ENCODE measurements around the gene RARRES1.
"Not testable (repeated sequence)": the region's sequence is repeated elsewhere in the genome, so short reads cannot be mapped to it uniquely, and the experiment has no call there.

Gene RARRES1

DNA sequence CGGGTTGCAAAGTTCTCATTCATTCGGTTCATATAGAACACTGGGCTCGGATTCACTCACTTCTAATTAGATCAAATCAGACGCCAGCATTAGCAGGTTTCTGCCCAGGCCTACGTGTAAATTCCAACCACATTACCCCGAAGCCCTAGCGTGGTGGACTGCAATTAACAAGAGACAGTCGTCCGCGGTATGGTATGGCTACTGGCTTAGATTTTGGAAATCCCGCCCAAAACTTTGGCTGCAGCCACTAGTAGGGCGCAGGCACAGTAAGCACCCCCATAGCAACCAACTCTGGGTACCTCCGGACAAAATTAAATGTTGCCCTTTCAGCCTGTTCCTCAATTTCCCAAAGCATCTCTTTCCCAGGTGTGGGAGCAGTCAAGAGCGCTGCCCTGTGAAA lies 771 bp downstream of the RARRES1 start:
- DNase-seq: no peak

DNA sequence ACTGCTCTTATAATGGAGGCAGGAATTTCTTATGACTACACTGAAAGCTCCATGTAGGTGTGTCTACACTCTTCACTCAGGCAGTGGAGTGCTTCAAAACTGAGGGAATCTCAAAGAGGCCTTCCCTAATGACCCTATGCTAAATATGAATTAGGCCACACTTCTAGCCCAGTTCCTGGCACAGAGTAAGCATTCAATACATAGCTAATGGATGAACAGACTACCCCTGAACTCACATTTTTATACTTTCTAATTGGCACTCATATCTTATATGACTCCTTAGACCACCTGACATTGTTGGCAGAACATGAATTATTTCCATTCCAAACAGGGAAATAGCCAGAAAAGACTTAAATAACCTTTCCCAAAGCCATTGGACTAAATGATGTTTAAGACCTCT lies 3.4 kb downstream of the RARRES1 start:
- DNase-seq: no peak

DNA sequence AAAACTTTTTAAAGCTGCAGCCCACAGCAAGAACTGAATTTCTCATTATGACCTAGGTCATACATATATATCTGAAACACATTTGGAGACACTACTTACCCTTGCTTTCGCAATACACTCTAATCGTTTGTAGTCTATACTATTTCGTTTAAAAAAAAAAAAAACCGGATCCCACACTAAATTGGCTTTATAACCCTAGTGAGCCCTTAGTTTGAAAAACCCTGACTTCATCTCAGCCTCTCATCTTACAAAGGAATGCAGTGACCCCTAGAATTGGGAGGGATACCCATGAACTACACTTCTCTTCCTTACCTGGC lies 4.2 kb downstream of the RARRES1 start:
- DNase-seq: no peak

DNA sequence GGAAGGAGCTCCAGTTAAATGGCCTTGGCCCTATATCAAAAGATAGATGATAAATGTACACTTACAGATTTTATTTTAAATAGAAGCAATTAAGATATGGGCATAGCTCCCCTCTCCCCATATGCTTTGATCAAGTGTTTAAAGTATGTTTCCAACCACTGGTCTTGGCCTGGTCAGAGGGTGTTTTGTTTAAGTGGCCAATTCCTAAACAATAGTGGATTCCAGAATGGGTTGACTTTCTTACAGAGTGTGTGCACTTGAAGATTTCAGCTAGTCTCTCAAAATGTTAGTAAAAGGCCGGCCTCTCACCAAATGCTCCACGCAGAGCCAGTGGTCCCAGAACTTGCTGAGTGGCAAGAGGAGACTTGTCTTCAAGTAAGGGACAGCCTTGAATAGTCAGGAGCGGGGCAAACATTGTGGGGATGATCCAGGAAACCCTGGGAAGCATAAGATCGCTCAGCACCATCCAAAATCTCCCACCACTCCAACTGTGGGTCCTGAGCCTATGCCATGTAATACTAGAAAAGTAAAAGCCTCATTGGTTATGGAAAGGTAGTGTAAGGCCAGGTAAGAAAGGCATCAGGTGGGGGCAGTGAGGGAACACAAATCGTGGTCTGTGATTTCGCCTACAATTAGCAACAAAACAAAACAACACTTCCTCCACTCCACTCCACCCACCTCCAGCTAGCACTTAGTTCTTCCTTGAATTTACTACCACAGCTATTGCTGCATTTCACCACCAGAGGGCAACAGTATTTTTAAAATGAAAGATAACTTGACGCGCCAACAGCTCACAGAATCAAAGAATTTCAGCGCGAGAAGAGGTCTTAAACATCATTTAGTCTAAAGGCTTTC lies 4.8 kb downstream of the RARRES1 start:
- DNase-seq: no peak

DNA sequence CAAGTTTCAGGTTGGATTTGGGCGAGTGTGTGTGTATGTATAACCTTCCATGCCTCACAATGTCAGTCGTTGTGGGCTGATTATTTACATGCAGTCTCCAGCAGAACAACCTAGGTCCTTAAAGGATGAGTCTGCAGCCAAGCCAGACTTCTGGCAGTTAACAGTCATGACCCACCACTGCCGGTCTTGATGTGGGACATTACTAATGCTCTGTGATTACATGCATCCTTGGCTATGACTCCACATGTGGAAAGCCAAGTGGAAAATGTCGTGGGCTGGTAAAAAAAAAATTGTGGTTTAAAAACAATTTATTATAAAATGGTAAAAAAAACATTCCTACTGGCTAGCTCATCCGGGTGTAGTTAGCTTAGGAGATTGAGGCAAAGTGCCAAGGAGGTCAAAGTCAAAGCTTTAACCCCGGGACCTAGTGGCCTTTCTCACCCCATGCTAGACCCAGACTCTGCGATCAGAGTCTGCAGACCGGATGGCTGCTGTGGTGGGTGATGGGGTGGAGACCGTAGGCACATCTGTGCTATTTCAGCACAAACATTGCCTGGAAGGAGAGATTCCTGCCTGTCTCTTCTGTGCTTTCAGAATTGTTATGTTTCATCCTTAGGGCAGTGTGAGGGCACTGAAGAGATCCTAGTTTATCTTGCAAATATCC lies 6.8 kb downstream of the RARRES1 start:
- peak; percentile 58 for DNase-seq

DNA sequence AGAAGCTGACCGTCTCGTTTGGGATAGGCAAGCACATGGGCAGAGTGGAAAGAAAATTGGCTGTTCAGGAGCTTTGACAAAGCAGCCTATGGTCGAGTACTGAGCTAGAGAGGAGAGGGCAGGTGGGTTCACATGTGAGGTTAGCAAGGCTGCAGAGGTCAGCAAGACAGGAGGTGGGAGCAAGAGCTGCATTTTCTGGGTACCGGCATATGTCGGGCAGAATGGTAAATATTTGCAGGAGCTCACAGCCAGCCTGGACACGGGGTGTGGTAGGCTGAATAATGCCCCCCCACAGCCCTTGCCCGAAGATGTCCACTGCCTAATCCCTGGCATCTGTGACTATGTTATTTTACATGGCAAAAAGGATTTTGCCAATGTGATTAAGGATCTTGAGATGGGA lies 8.3 kb downstream of the RARRES1 start:
- no peak for DNase-seq

DNA sequence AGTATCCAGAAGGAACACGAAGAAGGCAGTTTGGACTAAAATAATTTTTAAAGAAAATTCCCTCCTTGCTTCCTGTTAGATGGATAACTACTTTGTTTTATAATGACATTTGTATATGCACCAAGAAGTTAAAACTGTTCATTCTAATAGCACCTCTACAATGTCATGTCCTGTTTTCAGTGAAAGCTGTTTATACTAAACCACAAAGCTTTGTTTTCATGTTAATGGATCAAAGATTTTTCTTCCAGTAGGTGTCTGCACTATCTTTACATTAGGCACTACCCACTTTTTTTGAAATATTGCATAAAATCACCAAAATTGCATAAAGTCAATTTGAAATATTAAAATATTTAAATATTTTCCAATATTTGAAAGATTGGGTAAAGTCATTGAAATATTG lies 10.1 kb downstream of the RARRES1 start:
- no peak for DNase-seq

DNA sequence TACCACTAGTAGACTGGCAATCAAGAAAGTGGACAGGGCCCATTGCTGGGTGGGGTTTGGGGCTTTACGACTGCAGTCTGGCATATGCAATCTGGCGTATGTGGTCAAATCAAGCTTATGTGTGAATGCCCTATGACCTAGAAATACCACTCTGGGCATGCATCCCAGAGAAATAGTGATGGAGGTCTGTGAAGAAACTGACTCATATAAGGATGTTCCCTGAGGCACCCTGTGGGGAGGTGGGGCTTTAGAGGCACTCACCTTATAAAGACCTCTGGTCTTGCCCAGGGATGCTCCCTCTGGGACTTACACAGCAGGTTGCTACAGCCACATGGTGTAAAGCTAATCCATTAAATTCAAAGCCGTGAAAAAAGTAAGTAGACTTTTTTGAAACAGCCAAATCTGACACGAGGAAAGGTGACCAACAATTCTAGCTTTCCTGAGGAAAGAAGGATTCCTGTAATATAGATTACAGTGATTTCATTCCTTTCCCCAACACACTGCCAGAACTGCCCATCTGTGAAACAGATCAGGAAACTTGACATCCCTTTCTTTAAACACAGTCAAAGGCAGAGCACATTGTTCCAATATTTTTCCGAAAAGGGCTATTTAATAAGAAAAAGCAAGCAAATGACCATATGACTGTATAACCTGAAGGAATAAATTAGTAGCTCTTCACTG lies 13.6 kb downstream of the RARRES1 start:
- no peak for DNase-seq

DNA sequence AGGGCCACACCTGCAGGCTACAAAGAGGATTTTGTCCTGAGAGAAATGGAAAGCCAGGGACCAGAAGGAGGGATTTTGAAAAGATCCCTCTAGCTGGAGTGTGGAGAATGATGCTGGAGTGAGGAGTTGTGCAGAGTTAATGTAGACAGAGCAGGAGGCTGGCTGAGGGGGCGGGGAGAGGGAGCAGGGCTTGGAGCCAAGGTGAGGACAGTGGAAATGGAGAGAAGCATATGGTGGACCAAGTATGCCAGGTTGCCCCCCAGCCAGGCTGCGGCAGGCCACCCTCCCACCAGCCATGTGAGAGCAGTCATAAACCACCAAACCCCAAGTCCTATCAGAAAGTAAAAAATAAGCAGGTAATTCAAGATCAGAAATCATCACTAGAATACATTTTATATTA lies 14.7 kb downstream of the RARRES1 start:
- DNase-seq: no peak

DNA sequence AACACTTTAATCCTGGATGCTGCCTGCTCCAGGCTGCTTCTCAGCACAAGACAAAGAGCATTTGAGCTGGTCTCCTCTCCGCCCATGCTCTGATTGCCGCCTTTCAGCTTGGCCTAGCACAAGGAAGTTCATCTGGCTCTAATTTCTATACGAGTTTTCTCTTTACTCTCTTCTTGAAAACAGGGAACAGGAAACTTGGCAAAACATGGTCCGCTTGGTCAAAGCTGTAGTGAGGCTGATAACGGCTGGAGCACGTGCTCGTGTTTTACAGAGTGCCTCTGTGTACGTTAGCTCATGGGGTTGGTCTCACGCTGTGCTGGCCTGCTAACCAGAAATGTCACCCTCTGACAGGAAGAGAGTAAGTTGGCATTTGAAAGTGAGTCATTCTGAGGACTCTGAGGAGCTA lies 19.2 kb downstream of the RARRES1 start:
- no peak for DNase-seq

DNA sequence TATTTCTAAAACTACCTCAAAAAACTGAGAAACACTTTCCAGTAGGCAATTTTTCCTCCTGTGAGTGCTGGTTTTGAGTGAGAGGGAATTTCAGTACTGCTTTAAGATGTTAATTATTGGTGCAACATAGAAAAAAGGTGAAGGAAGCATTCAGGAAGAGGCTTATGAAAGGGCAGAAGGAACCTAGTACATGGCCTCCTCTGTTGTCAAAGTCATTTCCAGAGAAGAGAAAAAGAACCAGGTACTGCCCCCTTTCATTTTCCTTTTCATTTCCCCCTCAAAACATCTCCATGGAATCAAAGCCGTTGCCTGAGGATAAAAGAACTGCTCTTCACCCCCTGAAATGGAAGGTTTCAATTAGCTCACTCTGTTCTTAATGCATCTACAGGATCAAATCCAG lies 19.8 kb downstream of the RARRES1 start:
- no peak for DNase-seq

DNA sequence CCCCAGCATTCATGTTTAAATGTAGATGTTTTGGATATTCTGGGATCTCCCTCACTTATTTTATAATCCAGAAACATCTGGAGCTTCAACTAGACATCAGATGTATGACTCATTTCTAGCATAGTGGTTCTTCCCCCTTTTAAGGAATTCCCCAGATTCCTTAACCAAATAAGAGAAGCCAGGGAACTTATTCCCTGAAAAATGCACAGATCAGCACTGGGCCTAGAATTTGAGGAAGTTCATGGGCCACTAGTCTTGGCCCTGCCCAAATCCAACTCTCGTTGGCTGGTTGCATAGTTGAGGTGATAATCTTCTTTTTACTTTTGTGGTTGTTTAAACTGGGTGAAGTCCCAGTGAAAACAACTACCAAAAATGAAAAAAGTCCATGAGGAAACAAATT lies 20.4 kb downstream of the RARRES1 start:
- DNase-seq: no peak

DNA sequence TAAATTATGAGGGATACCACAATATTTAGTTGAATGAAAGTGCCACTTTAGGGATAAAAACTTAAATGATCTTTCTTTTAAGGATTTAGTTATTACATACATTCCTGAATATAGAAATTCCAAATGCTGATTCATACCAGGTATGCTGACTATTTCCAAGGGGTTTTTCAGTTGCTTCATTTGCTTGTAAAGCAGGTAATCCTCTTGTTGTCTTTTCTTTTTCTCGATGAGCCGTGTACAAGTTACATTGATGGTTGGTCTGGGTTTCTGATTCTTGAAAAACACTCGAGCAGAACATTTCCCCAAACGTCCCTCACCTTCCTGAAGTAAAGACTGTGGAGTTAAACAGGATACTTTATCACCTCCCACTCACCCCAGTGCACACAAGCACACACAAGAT lies 21.7 kb downstream of the RARRES1 start:
- no peak for DNase-seq

DNA sequence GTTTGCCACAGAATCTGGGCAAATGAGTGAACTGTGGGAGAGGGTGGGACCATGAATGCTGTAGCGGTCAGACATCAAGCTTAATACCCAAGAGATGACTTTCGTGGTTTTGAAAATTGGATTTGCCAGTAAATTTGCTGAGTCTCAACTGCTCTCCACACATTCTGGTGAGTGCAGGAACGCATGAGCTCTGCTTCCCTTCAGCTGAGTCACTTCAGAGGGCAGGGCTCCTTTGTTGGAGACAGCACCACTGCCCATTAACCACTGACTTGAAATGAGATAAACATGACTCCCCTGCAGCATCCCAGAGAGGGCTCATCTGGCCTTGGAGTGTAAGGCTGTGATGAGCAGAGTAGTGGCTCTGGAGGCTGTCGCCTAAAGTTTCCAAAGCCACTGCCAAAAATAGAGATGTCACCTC lies 22.6 kb downstream of the RARRES1 start:
- peak; percentile 44 for DNase-seq

DNA sequence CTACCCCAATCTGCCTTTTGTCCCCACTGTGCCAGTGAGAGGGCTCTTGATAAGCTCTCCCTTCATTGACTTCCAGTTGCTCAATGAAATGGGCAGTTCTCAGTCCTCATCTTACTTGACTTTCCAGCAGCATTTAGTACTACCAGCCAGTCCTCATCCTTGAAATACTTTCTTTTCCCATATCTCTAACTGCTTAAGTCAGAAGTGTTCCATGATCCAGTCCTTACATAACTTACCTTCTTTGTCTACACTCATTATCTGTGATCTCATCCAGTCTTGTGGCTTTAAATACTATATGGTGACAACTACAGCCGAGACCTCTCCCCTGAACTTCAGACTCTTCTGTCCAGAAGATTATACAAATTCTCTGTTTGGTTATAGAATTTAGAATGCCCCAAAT lies 28.7 kb downstream of the RARRES1 start:
- DNase-seq: no peak

DNA sequence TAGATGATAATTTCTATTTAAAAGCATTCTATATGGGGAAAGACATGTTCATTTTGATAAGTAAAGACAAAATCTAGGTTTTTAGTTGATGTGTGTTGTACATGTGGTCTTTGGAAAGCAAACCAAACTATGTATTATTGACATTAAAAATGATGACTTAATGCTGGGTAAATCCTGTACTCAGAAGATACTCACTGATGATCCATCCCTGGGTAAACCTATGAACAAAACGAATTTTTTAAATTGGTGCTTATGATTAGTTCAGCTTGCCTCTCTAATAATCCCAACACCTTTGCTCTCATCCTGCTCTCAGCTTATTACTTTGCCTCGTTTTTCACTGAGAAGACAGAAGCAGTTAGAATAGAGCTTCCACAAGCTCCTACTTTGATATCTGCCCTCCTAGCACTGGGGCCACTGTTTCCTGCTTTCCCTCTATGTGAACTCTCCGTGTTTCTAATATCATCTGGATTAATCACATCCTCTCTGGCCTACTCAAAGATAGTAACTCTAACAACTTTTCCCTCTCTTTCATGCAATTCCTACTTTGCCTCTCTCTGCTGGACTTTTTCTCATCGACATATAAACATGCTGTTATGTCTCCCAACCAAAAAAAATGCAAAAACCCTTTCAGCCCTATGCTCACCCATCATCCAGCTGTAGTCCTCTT lies 29.3 kb downstream of the RARRES1 start:
- DNase-seq: no peak

DNA sequence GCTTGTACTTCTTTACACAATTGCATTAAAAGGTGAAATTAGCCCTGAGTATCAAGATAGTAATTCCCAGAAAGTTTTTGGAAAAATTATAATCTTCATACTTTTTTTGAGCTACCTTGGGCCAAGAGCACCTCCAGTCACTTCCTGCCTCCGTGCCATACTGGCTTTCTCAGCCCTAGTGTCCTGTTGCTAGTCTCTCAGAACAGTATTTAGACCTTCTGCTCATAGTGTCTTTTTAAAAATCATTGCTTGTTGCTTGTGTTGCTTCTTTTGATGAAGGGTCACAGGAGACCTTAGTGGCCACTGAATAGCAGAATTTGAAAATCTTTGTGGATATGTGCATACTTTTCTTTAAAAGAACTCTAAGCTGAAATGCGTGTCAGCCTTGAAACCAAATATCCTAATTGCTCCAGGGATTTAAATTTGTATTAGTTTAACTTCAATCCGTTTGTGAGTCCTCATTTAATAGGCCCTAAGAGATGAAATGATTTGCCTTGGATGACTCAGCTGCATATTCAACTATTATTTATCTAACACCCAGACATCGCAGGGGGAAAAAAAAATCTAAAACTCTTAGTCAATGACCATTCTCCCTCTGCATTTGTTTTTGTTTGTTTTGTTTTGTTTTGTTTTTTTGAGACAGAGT lies 30.7 kb downstream of the RARRES1 start:
- DNase-seq: no peak

DNA sequence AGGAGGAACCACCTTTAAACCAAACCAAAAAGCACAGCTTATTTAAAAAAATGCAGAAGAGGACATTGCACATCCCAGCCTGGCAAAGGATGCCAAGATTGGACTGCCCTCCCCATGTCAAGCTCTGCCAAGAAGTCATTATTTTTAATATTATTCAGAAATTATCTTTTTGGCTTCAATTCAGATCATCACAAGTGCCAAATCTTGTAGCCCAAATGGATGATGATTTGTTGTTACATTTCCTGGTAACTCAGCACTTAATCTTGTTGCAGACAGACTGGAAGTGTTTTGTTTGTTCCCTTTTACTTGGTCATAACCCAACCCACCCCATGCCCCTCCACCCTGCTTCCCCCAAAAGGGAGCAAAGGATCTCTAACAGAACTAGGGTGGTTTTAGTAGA lies 31.7 kb downstream of the RARRES1 start:
- DNase-seq: no peak

DNA sequence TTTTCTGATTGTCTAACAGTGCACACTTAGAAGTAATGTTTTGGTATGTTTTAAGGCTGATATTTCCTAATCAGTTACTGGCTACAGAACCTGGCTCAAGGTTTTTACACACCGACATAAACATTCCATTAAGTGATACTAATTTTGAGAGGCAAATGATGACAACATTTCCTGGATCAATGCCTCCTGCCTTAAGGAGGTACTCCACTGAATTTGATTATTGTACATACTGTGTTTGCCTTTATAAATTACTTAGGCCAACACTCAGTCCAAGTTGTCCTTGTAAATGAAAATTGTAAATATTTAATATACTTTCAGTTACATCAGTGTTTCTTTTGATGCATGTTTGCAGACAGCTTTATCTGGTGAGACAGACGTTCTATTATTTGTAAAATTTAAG lies 35.6 kb downstream of the RARRES1 start:
- no peak for DNase-seq

DNA sequence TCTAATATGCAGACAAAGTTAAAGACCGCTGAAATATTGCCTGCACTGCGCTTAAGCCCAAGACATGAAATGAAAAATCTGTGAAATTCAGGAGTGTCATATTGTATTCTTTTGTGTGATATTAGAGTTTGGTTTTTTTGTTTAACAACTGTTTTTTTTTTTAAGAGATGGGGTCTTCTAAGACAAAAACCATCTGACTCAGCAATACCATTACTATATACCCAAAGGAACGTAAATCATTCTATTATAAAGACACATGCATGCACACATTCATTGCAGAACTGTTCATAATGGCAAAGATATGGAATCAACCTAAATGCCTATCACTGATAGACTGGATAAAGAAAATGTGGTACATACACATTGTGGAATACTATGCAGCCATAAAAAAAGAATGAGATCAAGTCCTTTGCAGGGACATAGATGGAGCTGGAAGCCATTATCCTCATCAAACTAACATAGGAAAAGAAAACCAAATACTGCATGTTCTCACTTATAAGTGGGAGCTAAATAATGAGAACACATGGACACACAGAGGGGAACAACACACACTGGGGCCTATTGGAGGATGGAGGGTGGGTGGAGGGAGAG lies 38.3 kb downstream of the RARRES1 start:
- DNase-seq: not testable (repeated sequence)

DNA sequence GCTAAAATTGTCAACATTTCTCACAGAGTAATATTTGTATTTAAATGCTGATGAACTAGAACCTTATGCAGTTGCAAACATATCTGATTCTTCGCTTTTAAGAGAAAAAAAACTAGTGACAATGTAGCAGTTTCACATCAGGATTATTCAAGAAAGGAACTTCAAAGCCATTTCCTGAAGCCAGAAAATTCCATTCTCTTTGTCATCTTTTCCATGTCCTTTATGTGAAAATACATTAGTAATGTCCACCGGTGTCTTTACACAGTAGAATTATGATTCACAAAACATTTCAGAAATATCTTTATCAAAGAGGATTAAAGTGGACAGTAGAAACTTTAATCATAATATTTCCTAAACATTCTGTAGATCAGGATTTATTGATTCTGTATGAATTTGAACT lies 47.1 kb downstream of the RARRES1 start:
- no peak for DNase-seq

DNA sequence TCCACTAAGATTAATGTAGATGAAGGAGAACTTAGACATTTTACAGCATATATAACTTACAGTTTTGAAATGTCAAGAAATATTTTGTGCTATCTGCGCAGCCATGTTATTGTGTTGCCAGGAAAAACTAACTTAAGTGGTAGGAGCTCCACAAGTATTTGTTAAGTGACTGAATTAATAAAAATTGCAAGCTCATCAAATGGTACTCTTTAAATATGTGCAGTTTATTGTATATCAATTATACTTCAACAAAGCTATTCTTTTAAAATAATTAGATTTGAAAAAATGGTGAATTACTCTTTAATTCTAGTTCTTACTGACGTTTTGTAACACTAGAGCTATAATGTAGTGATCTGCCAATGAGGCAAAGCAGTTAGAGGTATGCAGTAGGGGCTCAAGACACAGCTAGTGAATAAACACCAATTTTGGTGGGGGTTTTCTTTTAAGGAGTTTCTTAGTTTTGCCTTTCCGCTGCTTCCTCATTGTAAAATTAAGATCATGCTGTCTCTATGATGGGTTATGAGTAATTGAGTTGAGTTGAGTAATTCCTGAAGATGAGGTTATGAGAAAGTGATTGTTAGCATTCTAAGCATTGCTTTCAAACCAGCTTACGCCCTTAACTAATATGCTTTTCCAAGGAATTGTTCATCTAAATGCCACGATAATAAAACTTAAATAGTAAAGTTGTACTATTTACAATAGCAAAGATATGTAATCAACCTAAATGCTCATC lies 48.9 kb downstream of the RARRES1 start:
- no peak for DNase-seq
